Measurements from ENCODE around the gene FAM181B. TPM values are rescaled to one million over a fixed set of nuclear protein-coding genes. Genes with fewer than 3 reads are reported as not detected.

Gene FAM181B
- total RNA-seq, 4 donors from 2014 or later: 0.12 to 0.32 (median 0.31) TPM; not detected in 1

GRCh38 chr11:82771781-82772180 is 38.1 kb upstream of the FAM181B start:
- ATAC-seq (ENCODE audit: low FRiP score): no peak
- DNase-seq (ENCODE audit: low spot score): no peak
- TF ChIP-seq CTCF (IDR thresholded peaks at IDR 0.05): no peak

- DNase-seq (ENCODE audit: low spot score): no peak
- no peak for TF ChIP-seq CTCF (IDR thresholded peaks at IDR 0.05)
- ATAC-seq (ENCODE audit: low FRiP score): no peak
These were observed 33.5 kb upstream of the FAM181B start for GRCh38 chr11:82767123-82767522.

- TF ChIP-seq CTCF (IDR thresholded peaks at IDR 0.05): no peak
- ATAC-seq (ENCODE audit: low FRiP score): no peak
- no peak for DNase-seq (ENCODE audit: low spot score)
These were observed 31.9 kb upstream of the FAM181B start for GRCh38 chr11:82765466-82766034.

- no peak for ATAC-seq (ENCODE audit: low FRiP score)
- no peak for TF ChIP-seq CTCF (IDR thresholded peaks at IDR 0.05)
These were observed 29.5 kb upstream of the FAM181B start for GRCh38 chr11:82763167-82763566.

GRCh38 chr11:82759649-82760048 is 26.0 kb upstream of the FAM181B start:
- TF ChIP-seq CTCF (IDR thresholded peaks at IDR 0.05): no peak
- DNase-seq (ENCODE audit: low spot score) (no peak), ATAC-seq (ENCODE audit: low FRiP score) (no peak)

More at GRCh38 chr11:82763167-82763566, 29.5 kb upstream of the FAM181B start:
- DNase-seq (ENCODE audit: low spot score): no peak

GRCh38 chr11:82757660-82758357 is 24.1 kb upstream of the FAM181B start:
- no peak for ATAC-seq (ENCODE audit: low FRiP score)
- TF ChIP-seq CTCF (IDR thresholded peaks at IDR 0.05): no peak
- DNase-seq (ENCODE audit: low spot score): no peak

Measured in omental fat pad (tissue), 4 donors.